Calu3 (cell line): ENCODE data around the gene CALN1. TPM values are rescaled to one million over a fixed set of nuclear protein-coding genes. Genes with fewer than 3 reads are reported as not detected.

Source experiments
- BruUV-seq: library from RNA; stranded (reverse); fragments of 400-500 nt; replicated peaks from 2 replicates; lab custom pipeline; 2021; lab: Mats Ljungman, UMichigan
- CTCF ChIA-PET: fragments of 300-600 bp; sonication (Branson Sonifier 250); formaldehyde crosslinking; loops from one replicate; lab custom pipeline; 2022; ENCODE audit warnings: antibody characterized with exemption; lab: Charles Lee
- DNase-seq: peaks from one replicate; pipeline ENCODE4 v3.0.0; 2022
- H3K27ac Mint-ChIP-seq: one replicate; pipeline ENCODE4 v1.8.0; 2022; ENCODE audit warnings: mixed read lengths; ENCODE audit not compliant: unreplicated experiment
- H3K27me3 Mint-ChIP-seq: one replicate; pipeline ENCODE4 v1.8.0; 2022; ENCODE audit warnings: mixed read lengths; ENCODE audit not compliant: unreplicated experiment
- H3K36me3 Mint-ChIP-seq: one replicate; pipeline ENCODE4 v1.8.0; 2022; ENCODE audit warnings: mild to moderate bottlenecking, moderate library complexity, mixed read lengths; ENCODE audit not compliant: insufficient read depth, unreplicated experiment
- H3K4me1 Mint-ChIP-seq: one replicate; pipeline ENCODE4 v1.8.0; 2022; ENCODE audit warnings: mild to moderate bottlenecking, low read depth, mixed read lengths; ENCODE audit not compliant: unreplicated experiment
- H3K4me3 Mint-ChIP-seq: one replicate; pipeline ENCODE4 v1.8.0; 2022; ENCODE audit warnings: mild to moderate bottlenecking, low read depth, moderate library complexity, mixed read lengths; ENCODE audit not compliant: unreplicated experiment
- H3K9me3 Mint-ChIP-seq: one replicate; pipeline ENCODE4 v1.8.0; 2022; ENCODE audit warnings: low read depth, mixed read lengths; ENCODE audit not compliant: unreplicated experiment
- intact Hi-C: fragments of 100-400 bp; cut with micrococcal nuclease; formaldehyde crosslinking; loops from one replicate; pipeline ENCODE4 v1.10.0; 2022; ENCODE audit not compliant: unreplicated experiment
- total RNA-seq: library from RNA; stranded (reverse); gene quantifications from 2 replicates; pipeline ENCODE4 v1.2.3, GENCODE V29; 2022
- TF ChIP-seq, protein P1 (sequence below): fragments of 200-600 bp; IDR thresholded peaks from one replicate; pipeline ENCODE4 v1.8.0; 2022; ENCODE audit warnings: antibody characterized with exemption; ENCODE audit not compliant: unreplicated experiment

Gene CALN1
- total RNA-seq, 1 experiment from 2014 or later: not detected

DNA sequence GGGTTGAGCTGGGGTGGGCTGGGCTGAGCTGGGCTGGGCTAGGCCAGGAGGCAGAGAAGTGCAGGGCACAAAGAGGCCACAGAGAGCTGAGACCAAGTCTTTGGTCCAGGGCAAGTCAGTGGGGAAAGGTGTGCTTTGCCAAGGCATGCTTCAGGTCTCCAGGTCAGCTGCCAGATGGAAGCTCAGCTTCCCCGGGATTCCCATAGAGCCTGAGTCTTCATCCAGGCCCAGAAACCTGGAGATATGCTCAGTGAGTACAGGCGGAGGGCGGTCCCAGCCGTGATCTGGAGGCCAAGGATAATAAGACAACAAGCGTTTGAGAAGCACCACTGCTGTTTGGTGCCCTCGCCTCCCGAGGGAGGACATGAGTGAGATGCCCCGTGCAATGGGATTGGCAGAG lies 4.7 kb upstream of the CALN1 start:
- no peaks in the 10 kb centered on the region for H3K27me3 Mint-ChIP-seq
- BruUV-seq: no TSS peak
- intact Hi-C loops: no loop called here
- H3K9me3 Mint-ChIP-seq: no peaks in the 10 kb centered on the region
- no peak overlapping the region for H3K27ac Mint-ChIP-seq
- H3K4me3 Mint-ChIP-seq: no peak overlapping the region
- no peaks in the 10 kb centered on the region for H3K36me3 Mint-ChIP-seq
- TF ChIP-seq, protein P1, sequence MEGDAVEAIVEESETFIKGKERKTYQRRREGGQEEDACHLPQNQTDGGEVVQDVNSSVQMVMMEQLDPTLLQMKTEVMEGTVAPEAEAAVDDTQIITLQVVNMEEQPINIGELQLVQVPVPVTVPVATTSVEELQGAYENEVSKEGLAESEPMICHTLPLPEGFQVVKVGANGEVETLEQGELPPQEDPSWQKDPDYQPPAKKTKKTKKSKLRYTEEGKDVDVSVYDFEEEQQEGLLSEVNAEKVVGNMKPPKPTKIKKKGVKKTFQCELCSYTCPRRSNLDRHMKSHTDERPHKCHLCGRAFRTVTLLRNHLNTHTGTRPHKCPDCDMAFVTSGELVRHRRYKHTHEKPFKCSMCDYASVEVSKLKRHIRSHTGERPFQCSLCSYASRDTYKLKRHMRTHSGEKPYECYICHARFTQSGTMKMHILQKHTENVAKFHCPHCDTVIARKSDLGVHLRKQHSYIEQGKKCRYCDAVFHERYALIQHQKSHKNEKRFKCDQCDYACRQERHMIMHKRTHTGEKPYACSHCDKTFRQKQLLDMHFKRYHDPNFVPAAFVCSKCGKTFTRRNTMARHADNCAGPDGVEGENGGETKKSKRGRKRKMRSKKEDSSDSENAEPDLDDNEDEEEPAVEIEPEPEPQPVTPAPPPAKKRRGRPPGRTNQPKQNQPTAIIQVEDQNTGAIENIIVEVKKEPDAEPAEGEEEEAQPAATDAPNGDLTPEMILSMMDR: no peak
- DNase-seq: no peak
- CTCF ChIA-PET: no interaction called here
- H3K4me1 Mint-ChIP-seq: no peaks in the 10 kb centered on the region

DNA sequence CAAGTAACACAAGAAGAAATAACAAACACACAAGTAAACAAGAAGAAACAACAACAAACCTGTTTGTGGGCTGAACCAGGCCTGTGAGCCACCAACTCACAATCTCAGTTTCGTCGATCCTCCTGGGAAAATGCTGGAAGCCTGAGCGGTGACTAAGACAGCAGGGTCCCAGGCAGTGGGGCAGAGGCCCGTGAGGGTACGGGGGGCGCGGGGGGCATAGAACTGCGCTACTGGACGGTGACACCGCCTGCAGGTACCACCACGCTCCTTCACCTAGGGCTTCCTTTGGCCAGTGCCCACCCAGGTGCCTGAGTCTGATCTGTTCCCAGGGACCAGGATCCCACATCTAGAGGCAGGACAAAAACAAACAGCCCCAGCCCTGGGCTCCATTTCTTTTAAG lies 3.4 kb upstream of the CALN1 start:
- Mint-ChIP-seq H3K27ac (no peak overlapping the region), H3K27me3 (no peaks in the 10 kb centered on the region), H3K36me3 (no peaks in the 10 kb centered on the region), H3K4me1 (no peaks in the 10 kb centered on the region), H3K4me3 (no peak overlapping the region), H3K9me3 (no peaks in the 10 kb centered on the region)
- no TSS peak for BruUV-seq
- TF ChIP-seq, protein P1: no peak
- CTCF ChIA-PET: no interaction called here
- intact Hi-C loops: no loop called here
- no peak for DNase-seq

DNA sequence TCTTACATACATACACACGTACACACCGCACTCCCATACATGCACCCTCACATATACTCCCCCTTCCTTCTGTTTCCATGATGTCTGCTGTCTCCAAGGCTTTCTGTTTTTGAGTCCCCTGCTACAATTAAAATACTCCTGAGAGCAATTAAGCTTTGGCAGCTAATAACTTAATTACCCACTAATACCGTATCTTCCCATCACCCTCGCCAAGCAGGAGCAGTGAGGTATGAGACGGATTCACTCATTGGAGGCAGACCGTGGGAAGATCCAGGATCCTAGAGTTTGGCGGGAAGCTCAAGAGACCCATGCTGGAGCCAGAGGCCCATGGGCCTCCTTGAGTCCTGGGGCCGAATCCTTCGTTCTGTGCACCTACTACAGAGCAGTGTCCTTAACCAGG lies 1.7 kb upstream of the CALN1 start:
- no peaks in the 10 kb centered on the region for H3K27me3 Mint-ChIP-seq
- CTCF ChIA-PET: no interaction called here
- no peaks in the 10 kb centered on the region for H3K36me3 Mint-ChIP-seq
- no peak overlapping the region for H3K4me3 Mint-ChIP-seq
- H3K9me3 Mint-ChIP-seq: no peaks in the 10 kb centered on the region
- TF ChIP-seq, protein P1: no peak
- no peaks in the 10 kb centered on the region for H3K4me1 Mint-ChIP-seq
- H3K27ac Mint-ChIP-seq: no peak overlapping the region
- no TSS peak for BruUV-seq
- intact Hi-C loops: no loop called here
- no peak for DNase-seq

- no peak for DNase-seq
- Mint-ChIP-seq H3K4me3 (no peak overlapping the region), H3K4me1 (no peaks in the 10 kb centered on the region), H3K27me3 (no peaks in the 10 kb centered on the region), H3K27ac (no peak overlapping the region), H3K9me3 (no peaks in the 10 kb centered on the region), H3K36me3 (no peaks in the 10 kb centered on the region)
- BruUV-seq: no TSS peak
- TF ChIP-seq, protein P1: no peak
- CTCF ChIA-PET: no interaction called here
- intact Hi-C loops: no loop called here
Measured at GRCh38 chr7:72413290-72413689, 1.2 kb upstream of the CALN1 start.
